MCF 10A (cell line): ENCODE results near the gene PLEKHF1. TPM values are rescaled to one million over a fixed set of nuclear protein-coding genes. Genes with fewer than 3 reads are reported as not detected.

Experiments used
- Bru-seq: library from RNA; stranded (reverse); fragments of 400-500 nt; gene quantifications from one replicate; lab custom pipeline; 2021; lab: Mats Ljungman, UMichigan
- BruChase-seq, 2 experiments: library from RNA; stranded (reverse); fragments of 400-500 nt; gene quantifications; one replicate each; lab custom pipeline; 2021; lab: Mats Ljungman, UMichigan
- BruUV-seq: library from RNA; stranded (reverse); fragments of 400-500 nt; replicated peaks from 2 replicates; lab custom pipeline; 2021; lab: Mats Ljungman, UMichigan
- CTCF ChIA-PET: fragments of 300-600 bp; sonication (Branson Sonifier 250); formaldehyde crosslinking; extraction: SDS; loops from one replicate; lab custom pipeline; 2021; ENCODE audit warnings: antibody characterized with exemption, inconsistent platforms; lab: Yijun Ruan, JAX
- POLR2A ChIA-PET: fragments of 300-600, 350-650 bp; sonication (Branson Sonifier 250); formaldehyde crosslinking; extraction: SDS; loops from one replicate; lab custom pipeline; 2020; ENCODE audit warnings: antibody characterized with exemption, inconsistent platforms; lab: Yijun Ruan, JAX
- DNase-seq: peaks from one replicate; pipeline ENCODE4 v3.0.0-alpha.2; 2018; ENCODE audit not compliant: unreplicated experiment
- H3K27ac Mint-ChIP-seq: one replicate; pipeline ENCODE4 v1.8.0; 2022; ENCODE audit warnings: mild to moderate bottlenecking, low read depth, mixed read lengths; ENCODE audit not compliant: unreplicated experiment
- H3K27me3 Mint-ChIP-seq: one replicate; pipeline ENCODE4 v1.8.0; 2022; ENCODE audit warnings: mixed read lengths; ENCODE audit not compliant: insufficient read depth, unreplicated experiment
- H3K36me3 Mint-ChIP-seq: one replicate; pipeline ENCODE4 v1.8.0; 2022; ENCODE audit warnings: mild to moderate bottlenecking, moderate library complexity, mixed read lengths; ENCODE audit not compliant: insufficient read depth, unreplicated experiment
- H3K4me1 Mint-ChIP-seq: one replicate; pipeline ENCODE4 v1.8.0; 2022; ENCODE audit warnings: mixed read lengths; ENCODE audit not compliant: insufficient read depth, unreplicated experiment
- H3K4me3 Mint-ChIP-seq: one replicate; pipeline ENCODE4 v1.8.0; 2022; ENCODE audit warnings: mild to moderate bottlenecking, moderate library complexity, mixed read lengths; ENCODE audit not compliant: unreplicated experiment
- H3K9me3 Mint-ChIP-seq: one replicate; pipeline ENCODE4 v1.8.0; 2022; ENCODE audit warnings: mixed read lengths; ENCODE audit not compliant: unreplicated experiment
- intact Hi-C: fragments of 100-400 bp; cut with micrococcal nuclease; formaldehyde crosslinking; loops from 2 replicates; pipeline ENCODE4 v1.14.1; 2022
- long read RNA-seq: library from polyadenylated mRNA; stranded (forward); transcript quantifications from one replicate; pipeline ENCODE4 v2.0.0, GENCODE V29; 2022
- total RNA-seq: library from RNA; stranded (reverse); gene quantifications from 2 replicates; pipeline ENCODE4 v1.2.3, GENCODE V29; 2022
- TF ChIP-seq, protein P1 (sequence below): fragments of 200-600 bp; IDR thresholded peaks from one replicate; pipeline ENCODE4 v1.8.0; 2022; ENCODE audit warnings: antibody characterized with exemption, mild to moderate bottlenecking; ENCODE audit not compliant: unreplicated experiment

Gene PLEKHF1, protein sequence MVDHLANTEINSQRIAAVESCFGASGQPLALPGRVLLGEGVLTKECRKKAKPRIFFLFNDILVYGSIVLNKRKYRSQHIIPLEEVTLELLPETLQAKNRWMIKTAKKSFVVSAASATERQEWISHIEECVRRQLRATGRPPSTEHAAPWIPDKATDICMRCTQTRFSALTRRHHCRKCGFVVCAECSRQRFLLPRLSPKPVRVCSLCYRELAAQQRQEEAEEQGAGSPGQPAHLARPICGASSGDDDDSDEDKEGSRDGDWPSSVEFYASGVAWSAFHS
- total RNA-seq, result 2.9 and 9.6 TPM in 2 replicates
- Bru-seq, nascent RNA, result percentile 46 among the genes with signal in this experiment
- BruChase-seq, experiment 1, labeled RNA remaining after a 6-hour chase, result percentile 26 among the genes with signal in this experiment
- BruChase-seq, experiment 2, labeled RNA remaining after a 2-hour chase, result percentile 36 among the genes with signal in this experiment
- long read RNA-seq, transcript PLEKHF1-201 (2 exons, 2,084 nt), result major isoform, 7 of 10 reads
- long read RNA-seq, partial matches to known transcripts, result 1 of 10 reads
- long read RNA-seq, other reads (novel, unspliced or antisense), result 0 of 10 reads

GRCh38 chr19:29665215-29665825 lies at the start of gene PLEKHF1:
PLEKHF1 (plus strand) TSS chr19:29665461; CDS start chr19:29673840, 8,379 bp downstream.
- H3K27ac Mint-ChIP-seq, result no peak within 1 kb of the TSS
- BruUV-seq, result TSS peak; percentile 19
- intact Hi-C loops, result loop anchor here (2.0 kb wide), 3 partner anchors 21 to 59 kb away; partner anchors contain the start of gene POP4
- H3K4me3 Mint-ChIP-seq, result peak within 1 kb of the TSS; percentile 76
- H3K4me1 Mint-ChIP-seq, result peaks cover 16% of the 10 kb centered on the region
- no peaks in the 10 kb centered on the region for H3K27me3 Mint-ChIP-seq
- H3K9me3 Mint-ChIP-seq, result no peaks in the 10 kb centered on the region
- DNase-seq, result peak; percentile 82
- H3K36me3 Mint-ChIP-seq, result no peaks in the 10 kb centered on the region
- TF ChIP-seq, protein P1, sequence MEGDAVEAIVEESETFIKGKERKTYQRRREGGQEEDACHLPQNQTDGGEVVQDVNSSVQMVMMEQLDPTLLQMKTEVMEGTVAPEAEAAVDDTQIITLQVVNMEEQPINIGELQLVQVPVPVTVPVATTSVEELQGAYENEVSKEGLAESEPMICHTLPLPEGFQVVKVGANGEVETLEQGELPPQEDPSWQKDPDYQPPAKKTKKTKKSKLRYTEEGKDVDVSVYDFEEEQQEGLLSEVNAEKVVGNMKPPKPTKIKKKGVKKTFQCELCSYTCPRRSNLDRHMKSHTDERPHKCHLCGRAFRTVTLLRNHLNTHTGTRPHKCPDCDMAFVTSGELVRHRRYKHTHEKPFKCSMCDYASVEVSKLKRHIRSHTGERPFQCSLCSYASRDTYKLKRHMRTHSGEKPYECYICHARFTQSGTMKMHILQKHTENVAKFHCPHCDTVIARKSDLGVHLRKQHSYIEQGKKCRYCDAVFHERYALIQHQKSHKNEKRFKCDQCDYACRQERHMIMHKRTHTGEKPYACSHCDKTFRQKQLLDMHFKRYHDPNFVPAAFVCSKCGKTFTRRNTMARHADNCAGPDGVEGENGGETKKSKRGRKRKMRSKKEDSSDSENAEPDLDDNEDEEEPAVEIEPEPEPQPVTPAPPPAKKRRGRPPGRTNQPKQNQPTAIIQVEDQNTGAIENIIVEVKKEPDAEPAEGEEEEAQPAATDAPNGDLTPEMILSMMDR, result no peak
- ChIA-PET CTCF (interaction anchor here (0.9 to 1.3 kb wide), 4 partner anchors 20 to 55 kb away, joined by 3 to 4 read pairs (median 3); no protein-coding TSS in a partner anchor), POLR2A (interaction anchor here (0.8 to 0.9 kb wide), 2 partner anchors 19 to 50 kb away, joined by 3 read pairs; partner anchors contain the start of gene C19orf12)

DNA sequence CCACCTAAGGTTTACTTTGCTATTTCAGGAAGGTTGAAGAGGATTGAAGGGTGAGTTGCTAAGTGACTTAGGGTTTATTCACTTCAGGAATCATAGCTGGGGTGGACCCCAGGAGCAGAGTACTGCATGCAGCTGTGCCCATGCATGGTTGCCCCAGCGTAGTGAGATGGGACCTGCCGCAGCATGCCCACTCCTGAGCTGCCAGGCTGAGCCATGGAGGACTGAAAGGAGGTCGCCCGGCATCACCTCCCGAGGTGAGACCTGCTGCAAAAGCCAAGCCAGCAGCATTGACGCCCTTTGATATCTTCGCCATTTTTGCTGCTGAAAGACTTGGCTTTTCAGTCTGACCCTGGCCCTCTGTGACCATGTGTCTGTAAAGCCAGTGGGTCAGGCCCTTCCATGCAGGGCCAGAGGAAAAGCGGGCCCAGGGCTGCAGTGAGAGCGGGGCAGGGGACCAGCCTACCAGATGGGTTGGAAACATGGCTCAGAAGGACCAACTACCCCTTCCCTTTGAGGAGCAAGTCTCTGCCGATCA lies 49.3 kb upstream of the PLEKHF1 start:
- no peak for DNase-seq
- TF ChIP-seq, protein P1, result no peak
- H3K27me3 Mint-ChIP-seq, result peaks cover 12% of the 10 kb centered on the region
- BruUV-seq, result no TSS peak
- H3K4me3 Mint-ChIP-seq, result no peak overlapping the region
- peaks cover 32% of the 10 kb centered on the region for H3K36me3 Mint-ChIP-seq
- H3K9me3 Mint-ChIP-seq, result no peaks in the 10 kb centered on the region
- POLR2A ChIA-PET, result interaction anchor here (1.1 kb wide), 1 partner anchor 10 kb away, joined by 3 read pairs; the partner anchor contains the start of gene POP4
- H3K27ac Mint-ChIP-seq, result no peak overlapping the region
- H3K4me1 Mint-ChIP-seq, result no peaks in the 10 kb centered on the region
- CTCF ChIA-PET, result interaction anchor here (0.8 to 1.0 kb wide), 2 partner anchors 10 to 101 kb away, joined by 3 to 5 read pairs; partner anchors contain the start of gene POP4
- intact Hi-C loops, result loop anchor here (10.0 kb wide), 1 partner anchor 1039 kb away; no protein-coding TSS in a partner anchor

- CTCF ChIA-PET, result interaction anchor here (0.8 to 3.2 kb wide), 3 partner anchors 10 to 100 kb away, joined by 3 to 20 read pairs (median 5); partner anchors contain the start of gene POP4
- H3K4me3 Mint-ChIP-seq, result no peak overlapping the region
- H3K27ac Mint-ChIP-seq, result no peak overlapping the region
- POLR2A ChIA-PET, result interaction anchor here (0.9 to 1.3 kb wide), 3 partner anchors 10 to 100 kb away, joined by 3 to 5 read pairs (median 4); partner anchors contain the start of gene POP4
- intact Hi-C loops, result loop anchor here (10.0 kb wide), 1 partner anchor 1038 kb away; no protein-coding TSS in a partner anchor
- no peak for DNase-seq
- no TSS peak for BruUV-seq
- no peaks in the 10 kb centered on the region for H3K4me1 Mint-ChIP-seq
- H3K36me3 Mint-ChIP-seq, result peaks cover 32% of the 10 kb centered on the region
- no peaks in the 10 kb centered on the region for H3K9me3 Mint-ChIP-seq
- TF ChIP-seq, protein P1, result no peak
- peaks cover 18% of the 10 kb centered on the region for H3K27me3 Mint-ChIP-seq
Observed at GRCh38 chr19:29616541-29616940, 48.7 kb upstream of the PLEKHF1 start.
